HepG2 (cell line): Measurements from ENCODE around the gene EWSR1. TPM values are rescaled to one million over a fixed set of nuclear protein-coding genes. Genes with fewer than 3 reads are reported as not detected.

Source experiments
- CBX5 ChIP-seq: sonication (generic); formaldehyde crosslinking; IDR thresholded peaks from 2 replicates; pipeline ENCODE4 v1.4.0; 2020; ENCODE audit warnings: missing genetic modification reagents, borderline replicate concordance
- CENPX ChIP-seq: sonication (generic); formaldehyde crosslinking; IDR thresholded peaks from 2 replicates; pipeline ENCODE4 v1.9.0; 2021; ENCODE audit warnings: mild to moderate bottlenecking, missing genetic modification reagents, moderate library complexity
- EP300 ChIP-seq, 3 experiments: sonication (generic) in 1 of 3; formaldehyde crosslinking in 1 of 3; IDR thresholded peaks; 2 replicates each; pipeline versions ENCODE4 v1.5.1 to v1.6.1; 2011 to 2020; ENCODE audit warnings: low read depth in 2 of 3, low read length in 2 of 3, borderline replicate concordance in 1 of 3, improper control_type of control experiment in 1 of 3, mild to moderate bottlenecking in 1 of 3, missing genetic modification reagents in 1 of 3, moderate library complexity in 1 of 3
- GZF1 ChIP-seq: sonication (generic); formaldehyde crosslinking; IDR thresholded peaks from 2 replicates; pipeline ENCODE4 v1.5.1; 2020; ENCODE audit warnings: mild to moderate bottlenecking, missing genetic modification reagents
- MBNL3 ChIP-seq: fragments of 250-450 bp; sonication (Bioruptor Pico); conservative IDR thresholded peaks from 2 replicates; pipeline ENCODE4 v1.8.0; 2022; ENCODE audit warnings: mild to moderate bottlenecking, inconsistent platforms
- NFE2L1 ChIP-seq: sonication (generic); formaldehyde crosslinking; IDR thresholded peaks from 2 replicates; pipeline ENCODE4 v1.4.0; 2020; ENCODE audit warnings: missing genetic modification reagents, mild to moderate bottlenecking, borderline replicate concordance
- RFX3 ChIP-seq: IDR thresholded peaks from 2 replicates; pipeline ENCODE4 v1.6.1; 2016; ENCODE audit warnings: missing biosample characterization, missing genetic modification reagents
- RXRA ChIP-seq: sonication (generic); formaldehyde crosslinking; IDR thresholded peaks from 2 replicates; pipeline ENCODE4 v1.5.1; 2020; ENCODE audit warnings: missing genetic modification reagents
- YEATS4 ChIP-seq: sonication (generic); formaldehyde crosslinking; IDR thresholded peaks from 2 replicates; pipeline ENCODE4 v1.4.0; 2020; ENCODE audit warnings: missing genetic modification reagents, borderline replicate concordance
- ZBTB34 ChIP-seq: sonication (generic); formaldehyde crosslinking; IDR thresholded peaks from 2 replicates; pipeline ENCODE4 v1.8.0; 2022; ENCODE audit warnings: mild to moderate bottlenecking, missing genetic modification reagents
- ZFP1 ChIP-seq: IDR thresholded peaks from 2 replicates; pipeline ENCODE4 v1.6.1; 2016
- ZMAT5 ChIP-seq: sonication (generic); formaldehyde crosslinking; IDR thresholded peaks from 2 replicates; pipeline ENCODE4 v1.5.0; 2020; ENCODE audit warnings: mild to moderate bottlenecking, low read depth, missing genetic modification reagents, borderline replicate concordance
- ZMYM2 ChIP-seq: sonication (generic); formaldehyde crosslinking; IDR thresholded peaks from 2 replicates; pipeline ENCODE4 v1.8.0; 2022; ENCODE audit warnings: mild to moderate bottlenecking, missing genetic modification reagents
- ZNF34 ChIP-seq: sonication (generic); formaldehyde crosslinking; IDR thresholded peaks from 2 replicates; pipeline ENCODE4 v1.4.0; 2020; ENCODE audit warnings: mild to moderate bottlenecking, missing genetic modification reagents, borderline replicate concordance
- ZNF432 ChIP-seq: sonication (generic); formaldehyde crosslinking; IDR thresholded peaks from 2 replicates; pipeline ENCODE4 v1.5.0; 2020; ENCODE audit warnings: missing genetic modification reagents, mild to moderate bottlenecking, borderline replicate concordance
- ZNF616 ChIP-seq: sonication (generic); formaldehyde crosslinking; IDR thresholded peaks from 2 replicates; pipeline ENCODE4 v1.5.0; 2020; ENCODE audit warnings: low read depth, mild to moderate bottlenecking, missing genetic modification reagents
- ZNF639 ChIP-seq: conservative IDR thresholded peaks from 2 replicates; pipeline ENCODE4 v1.6.1; 2018; ENCODE audit warnings: missing genetic modification reagents
- ZNF841 ChIP-seq: sonication (generic); formaldehyde crosslinking; IDR thresholded peaks from 2 replicates; pipeline ENCODE4 v1.8.1; 2023; ENCODE audit warnings: missing genetic modification reagents, borderline replicate concordance
- polyA plus RNA-seq, 8 experiments: library from polyadenylated mRNA; depleted of rRNA in 3 of 8; stranded (reverse) in 7 of 8; unstranded in 1 of 8; fragments of >200 nt; fragmentation: Illumina TruSeq in 4 of 8; extraction: Trizol in 4 of 8; gene quantifications; 2 replicates each; pipeline versions ENCODE4 v1.2.1 to v1.2.3, GENCODE V29; 2011 to 2016; ENCODE audit warnings: low read depth in 4 of 8, missing spikeins in 1 of 8, mixed read lengths in 1 of 8; ENCODE audit not compliant: insufficient read depth in 1 of 8
- total RNA-seq, 5 experiments: library from RNA; depleted of rRNA; stranded (reverse); fragments of >200 nt; fragmentation: Illumina TruSeq; extraction: Trizol; gene quantifications; 2 replicates each; pipeline ENCODE4 v1.2.3, GENCODE V29; 2016; ENCODE audit warnings: low read depth in 1 of 5
- TF ChIP-seq, protein P1 (sequence below): sonication (generic); formaldehyde crosslinking; IDR thresholded peaks from 2 replicates; pipeline ENCODE4 v1.8.0; 2022; ENCODE audit warnings: mild to moderate bottlenecking, missing genetic modification reagents, borderline replicate concordance
- TF ChIP-seq, protein P2 (sequence below): sonication (generic); formaldehyde crosslinking; IDR thresholded peaks from 2 replicates; pipeline ENCODE4 v1.4.0; 2020; ENCODE audit warnings: missing genetic modification reagents, borderline replicate concordance

EWSR1 gene
- total and polyA plus RNA-seq, 2 of the 13 experiments (the other 11 are each of a cell fraction or from before 2014, with no cell fraction given): 211 to 326 TPM

GRCh38 chr22:29267858-29268510 lies at the start of gene EWSR1, which contains the start of gene RHBDD3 (continued):
- TF ChIP-seq ZMAT5 (CRISPR knock-in tag) (no peak), ZNF841 (CRISPR knock-in tag) (0 out of 2 replicates have a peak, but pooled peaks have one; percentile 32), YEATS4 (peak; percentile 90), CBX5 (CRISPR knock-in tag) (peak; percentile 41; the same call in 1 of the 2 replicates), NFE2L1 (peak; percentile 84; the same call in 1 of the 2 replicates), ZFP1 (no peak), RXRA (peak; percentile 78), CENPX (no peak), RFX3 (CRISPR knock-in tag) (no peak), ZNF616 (no peak), ZBTB34 (peak; percentile 41; the same call in 1 of the 2 replicates), ZNF639 (CRISPR knock-in tag) (no peak), ZNF432 (no peak), ZNF34 (CRISPR knock-in tag) (no peak), GZF1 (CRISPR knock-in tag) (0 out of 2 replicates have a peak, but pooled peaks have one; percentile 51), EP300 (IDR thresholded peaks at IDR 0.05; ENCODE audit: low read depth in 2 of 2, low read length in 2 of 2) (no peak; a peak in 1 of 4 replicates), EP300 (CRISPR knock-in tag; IDR thresholded peaks at IDR 0.05; ENCODE audit: borderline replicate concordance) (no peak), ZMYM2 (no peak), MBNL3 (CRISPR knock-in tag) (no peak)
- TF ChIP-seq, protein P1, sequence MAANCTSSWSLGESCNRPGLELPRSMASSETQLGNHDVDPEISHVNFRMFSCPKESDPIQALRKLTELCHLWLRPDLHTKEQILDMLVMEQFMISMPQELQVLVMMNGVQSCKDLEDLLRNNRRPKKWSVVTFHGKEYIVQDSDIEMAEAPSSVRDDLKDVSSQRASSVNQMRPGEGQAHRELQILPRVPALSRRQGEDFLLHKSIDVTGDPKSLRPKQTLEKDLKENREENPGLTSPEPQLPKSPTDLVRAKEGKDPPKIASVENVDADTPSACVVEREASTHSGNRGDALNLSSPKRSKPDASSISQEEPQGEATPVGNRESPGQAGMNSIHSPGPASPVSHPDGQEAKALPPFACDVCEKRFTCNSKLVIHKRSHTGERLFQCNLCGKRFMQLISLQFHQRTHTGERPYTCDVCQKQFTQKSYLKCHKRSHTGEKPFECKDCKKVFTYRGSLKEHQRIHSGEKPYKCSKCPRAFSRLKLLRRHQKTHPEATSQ (CRISPR knock-in tag): no peak; the same call in 1 of the 2 replicates
- TF ChIP-seq, protein P2, sequence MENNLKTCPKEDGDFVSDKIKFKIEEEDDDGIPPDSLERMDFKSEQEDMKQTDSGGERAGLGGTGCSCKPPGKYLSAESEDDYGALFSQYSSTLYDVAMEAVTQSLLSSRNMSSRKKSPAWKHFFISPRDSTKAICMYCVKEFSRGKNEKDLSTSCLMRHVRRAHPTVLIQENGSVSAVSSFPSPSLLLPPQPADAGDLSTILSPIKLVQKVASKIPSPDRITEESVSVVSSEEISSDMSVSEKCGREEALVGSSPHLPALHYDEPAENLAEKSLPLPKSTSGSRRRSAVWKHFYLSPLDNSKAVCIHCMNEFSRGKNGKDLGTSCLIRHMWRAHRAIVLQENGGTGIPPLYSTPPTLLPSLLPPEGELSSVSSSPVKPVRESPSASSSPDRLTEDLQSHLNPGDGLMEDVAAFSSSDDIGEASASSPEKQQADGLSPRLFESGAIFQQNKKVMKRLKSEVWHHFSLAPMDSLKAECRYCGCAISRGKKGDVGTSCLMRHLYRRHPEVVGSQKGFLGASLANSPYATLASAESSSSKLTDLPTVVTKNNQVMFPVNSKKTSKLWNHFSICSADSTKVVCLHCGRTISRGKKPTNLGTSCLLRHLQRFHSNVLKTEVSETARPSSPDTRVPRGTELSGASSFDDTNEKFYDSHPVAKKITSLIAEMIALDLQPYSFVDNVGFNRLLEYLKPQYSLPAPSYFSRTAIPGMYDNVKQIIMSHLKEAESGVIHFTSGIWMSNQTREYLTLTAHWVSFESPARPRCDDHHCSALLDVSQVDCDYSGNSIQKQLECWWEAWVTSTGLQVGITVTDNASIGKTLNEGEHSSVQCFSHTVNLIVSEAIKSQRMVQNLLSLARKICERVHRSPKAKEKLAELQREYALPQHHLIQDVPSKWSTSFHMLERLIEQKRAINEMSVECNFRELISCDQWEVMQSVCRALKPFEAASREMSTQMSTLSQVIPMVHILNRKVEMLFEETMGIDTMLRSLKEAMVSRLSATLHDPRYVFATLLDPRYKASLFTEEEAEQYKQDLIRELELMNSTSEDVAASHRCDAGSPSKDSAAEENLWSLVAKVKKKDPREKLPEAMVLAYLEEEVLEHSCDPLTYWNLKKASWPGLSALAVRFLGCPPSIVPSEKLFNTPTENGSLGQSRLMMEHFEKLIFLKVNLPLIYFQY (CRISPR knock-in tag): peak; percentile 45; the same call in 1 of the 2 replicates
